A673 (cell line): ENCODE data around the gene CD180. TPM values are rescaled to one million over a fixed set of nuclear protein-coding genes. Genes with fewer than 3 reads are reported as not detected.

ENCODE experiments used
- BruUV-seq: library from RNA; stranded (reverse); fragments of 400-500 nt; replicated peaks from 2 replicates; lab custom pipeline; 2021; lab: Mats Ljungman, UMichigan
- CTCF ChIA-PET: fragments of 300-600 bp; sonication (Branson Sonifier 250); formaldehyde crosslinking; loops from one replicate; lab custom pipeline; 2022; ENCODE audit warnings: antibody characterized with exemption; lab: Charles Lee
- POLR2A ChIA-PET: fragments of 300-600 bp; sonication (Branson Sonifier 250); formaldehyde crosslinking; loops from one replicate; lab custom pipeline; 2022; ENCODE audit warnings: antibody characterized with exemption; ENCODE audit not compliant: low non-redundant PET; lab: Charles Lee
- DNase-seq: peaks from one replicate; pipeline ENCODE4 v3.0.0-alpha.2; 2015; ENCODE audit warnings: low spot score
- H3K27ac ChIP-seq: fragments of 200-600 bp; sonication (generic); 2 replicates; pipeline ENCODE4 v1.5.1; 2016; ENCODE audit warnings: mixed run types, low read depth, mild to moderate bottlenecking, mixed read lengths, antibody characterized with exemption, low read length; ENCODE audit not compliant: poor library complexity, severe bottlenecking
- H3K27me3 ChIP-seq: fragments of 200-600 bp; sonication (generic); replicated peaks from 2 replicates; pipeline ENCODE4 v1.6.1; 2017; ENCODE audit warnings: mixed run types, low read depth, mild to moderate bottlenecking, mixed read lengths, antibody characterized with exemption, low read length; ENCODE audit not compliant: insufficient read depth, poor library complexity
- H3K36me3 ChIP-seq: fragments of 200-600 bp; sonication (generic); 2 replicates; pipeline ENCODE4 v1.6.1; 2016; ENCODE audit warnings: mixed run types, mild to moderate bottlenecking, mixed read lengths, antibody characterized with exemption, low read length; ENCODE audit not compliant: insufficient read depth, poor library complexity, severe bottlenecking
- H3K4me1 ChIP-seq: fragments of 200-600 bp; sonication (generic); 2 replicates; pipeline ENCODE4 v1.6.1; 2017; ENCODE audit warnings: mixed run types, mild to moderate bottlenecking, mixed read lengths, antibody characterized with exemption, low read length; ENCODE audit not compliant: insufficient read depth, poor library complexity, severe bottlenecking
- H3K4me3 ChIP-seq: fragments of 200-600 bp; sonication (generic); 2 replicates; pipeline ENCODE4 v1.5.1; 2016; ENCODE audit warnings: low read depth, mixed run types, mild to moderate bottlenecking, mixed read lengths, low read length; ENCODE audit not compliant: poor library complexity, severe bottlenecking
- H3K9me3 ChIP-seq: fragments of 200-600 bp; sonication (generic); 2 replicates; pipeline ENCODE4 v1.6.1; 2016; ENCODE audit warnings: mixed run types, low read depth, mild to moderate bottlenecking, mixed read lengths, antibody characterized with exemption, low read length; ENCODE audit not compliant: poor library complexity, severe bottlenecking
- CTCF ChIP-seq: fragments of 300-800, 200-600 bp; sonication (generic); conservative IDR thresholded peaks from 2 replicates; pipeline ENCODE4 v1.5.1; 2017; ENCODE audit warnings: low read depth, mild to moderate bottlenecking, antibody characterized with exemption, low read length, moderate library complexity, mixed read lengths
- EZH2 ChIP-seq: fragments of 200-600 bp; sonication (generic); IDR thresholded peaks from 2 replicates; pipeline ENCODE4 v1.6.1; 2017; ENCODE audit warnings: borderline replicate concordance, low read depth, mild to moderate bottlenecking, mixed read lengths, antibody characterized with exemption, low read length; ENCODE audit not compliant: poor library complexity, severe bottlenecking
- intact Hi-C: fragments of 100-400 bp; cut with micrococcal nuclease; formaldehyde crosslinking; loops from one replicate; pipeline ENCODE4 v1.10.0; 2022; ENCODE audit not compliant: unreplicated experiment
- total RNA-seq: library from RNA; stranded (reverse); gene quantifications from 2 replicates; pipeline ENCODE4 v1.2.3, GENCODE V29; 2021

Gene CD180
- total RNA-seq, 1 experiment from 2014 or later, result not detected

DNA sequence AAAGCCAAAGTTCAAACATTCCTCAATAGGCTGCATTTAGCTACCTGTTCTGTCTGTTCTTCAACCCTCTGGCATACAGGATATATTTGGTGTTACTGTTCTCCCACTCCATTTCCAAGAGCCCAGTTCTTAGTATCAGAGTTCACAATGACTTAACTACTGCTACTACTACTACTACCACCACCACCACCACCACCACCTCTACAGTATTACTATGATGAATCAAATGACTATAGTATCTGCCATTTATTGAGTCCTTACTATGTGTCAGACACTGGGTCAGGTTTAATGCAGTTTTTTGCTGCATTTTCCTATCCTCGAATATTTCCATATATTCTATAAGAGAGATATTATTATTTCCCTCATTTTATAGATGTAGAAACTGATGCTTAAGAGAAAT, 937 bp upstream of the CD180 start:
- Histone ChIP-seq H3K36me3 (no peaks in the 10 kb centered on the region), H3K9me3 (no peaks in the 10 kb centered on the region), H3K4me3 (no peak overlapping the region), H3K4me1 (no peaks in the 10 kb centered on the region), H3K27me3 (no peaks in the 10 kb centered on the region), H3K27ac (no peak overlapping the region)
- POLR2A ChIA-PET, result no interaction called here
- DNase-seq, result no peak
- TF ChIP-seq EZH2 (no peak), CTCF (no peak)
- intact Hi-C loops, result no loop called here
- BruUV-seq, result no TSS peak
- CTCF ChIA-PET, result interaction anchor here (0.5 kb wide), 1 partner anchor 24 kb away, joined by 4 read pairs; no protein-coding TSS in a partner anchor

DNA sequence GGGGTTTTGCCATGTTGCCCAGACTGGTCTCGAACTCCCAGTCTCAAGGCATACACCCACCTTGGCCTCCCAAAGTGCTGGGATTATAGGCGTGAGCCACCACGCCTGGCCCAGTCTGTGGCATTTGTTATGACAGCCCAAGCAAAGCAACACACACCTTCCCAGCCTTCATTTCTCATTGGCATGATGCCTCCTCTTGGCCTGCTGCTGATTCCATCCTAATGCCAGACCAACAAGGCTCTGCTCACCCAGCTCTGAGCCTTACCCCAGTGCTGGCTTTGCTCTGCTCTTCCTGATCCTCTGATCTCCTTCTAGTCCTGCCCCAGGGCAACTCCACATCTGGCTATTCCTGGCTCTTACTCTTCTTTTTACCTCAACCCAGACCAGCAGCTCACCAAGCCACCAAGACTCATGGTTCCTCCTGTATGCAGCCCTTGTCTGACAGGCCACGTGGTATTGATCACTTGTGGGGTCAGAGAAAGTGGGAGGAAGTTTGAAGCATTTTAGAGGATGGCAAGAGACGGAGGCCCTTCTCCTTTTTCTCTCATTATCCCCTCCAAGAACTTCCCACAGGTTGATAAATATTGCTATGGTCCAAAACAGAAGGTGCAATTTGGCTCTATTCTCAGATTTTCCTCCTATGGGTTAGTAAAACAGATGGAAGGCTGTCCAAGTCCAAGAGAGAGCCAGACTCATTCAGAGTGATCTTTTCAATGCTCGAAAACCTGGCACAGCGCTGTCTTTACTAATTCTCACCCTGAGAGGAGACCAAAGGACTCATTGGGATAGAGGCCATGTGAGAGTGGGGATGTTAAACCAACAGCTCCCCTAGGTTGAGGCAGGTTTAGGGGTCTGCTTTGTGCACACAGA, 958 bp downstream of the CD180 start:
- H3K36me3 ChIP-seq, result no peaks in the 10 kb centered on the region
- no TSS peak for BruUV-seq
- no peak overlapping the region for H3K4me3 ChIP-seq
- ChIA-PET POLR2A (no interaction called here), CTCF (no interaction called here)
- no peak overlapping the region for H3K27ac ChIP-seq
- no peak for DNase-seq
- no peaks in the 10 kb centered on the region for H3K27me3 ChIP-seq
- intact Hi-C loops, result no loop called here
- TF ChIP-seq CTCF (no peak), EZH2 (no peak)
- no peaks in the 10 kb centered on the region for H3K4me1 ChIP-seq
- H3K9me3 ChIP-seq, result no peaks in the 10 kb centered on the region

- ChIA-PET CTCF (no interaction called here), POLR2A (no interaction called here)
- Histone ChIP-seq H3K9me3 (no peaks in the 10 kb centered on the region), H3K36me3 (no peaks in the 10 kb centered on the region), H3K4me1 (no peaks in the 10 kb centered on the region), H3K27ac (no peak overlapping the region), H3K4me3 (no peak overlapping the region), H3K27me3 (no peaks in the 10 kb centered on the region)
- no peak for DNase-seq
- TF ChIP-seq EZH2 (no peak), CTCF (no peak)
- intact Hi-C loops, result no loop called here
- BruUV-seq, result no TSS peak
Measured at GRCh38 chr5:67194166-67194565, 2.4 kb downstream of the CD180 start.
